Activated CD4-positive, alpha-beta T cell treated with anti-CD3 and anti-CD28 coated beads, Interleukin-2, amount 50 U/mL, for 16 hours (primary cell): ENCODE data around the gene PDK4.
"Not testable (repeated sequence)": the region's sequence is repeated elsewhere in the genome, so short reads cannot be mapped to it uniquely, and the experiment has no call there.

Source experiments
- DNase-seq: peaks from one replicate; pipeline ENCODE4 v3.0.0-alpha.2; 2020

The PDK4 gene

GRCh38 chr7:95558864-95559263 is 37.5 kb downstream of the PDK4 start:
- no peak for DNase-seq

- no peak for DNase-seq
Measured at GRCh38 chr7:95556777-95557176, 39.5 kb downstream of the PDK4 start.

GRCh38 chr7:95553939-95554338 is 42.4 kb downstream of the PDK4 start:
- DNase-seq: no peak

GRCh38 chr7:95552010-95552926 is 44.0 kb downstream of the PDK4 start:
- not testable (repeated sequence) for DNase-seq

- DNase-seq: no peak
Measured at GRCh38 chr7:95550546-95550945, 45.8 kb downstream of the PDK4 start.

GRCh38 chr7:95549818-95550529 is 46.3 kb downstream of the PDK4 start:
- DNase-seq: no peak

- no peak for DNase-seq
Measured at GRCh38 chr7:95547361-95548348, 48.7 kb downstream of the PDK4 start.

GRCh38 chr7:95546647-95547046 is 49.7 kb downstream of the PDK4 start:
- DNase-seq: no peak

GRCh38 chr7:95545673-95546072 is 50.6 kb downstream of the PDK4 start:
- no peak for DNase-seq

GRCh38 chr7:95545007-95545615 is 51.2 kb downstream of the PDK4 start:
- no peak for DNase-seq

GRCh38 chr7:95544171-95544570 is 52.1 kb downstream of the PDK4 start:
- DNase-seq: no peak

- DNase-seq: no peak
Measured at GRCh38 chr7:95543312-95543711, 53.0 kb downstream of the PDK4 start.

- no peak for DNase-seq
Measured at GRCh38 chr7:95540366-95540765, 56.0 kb downstream of the PDK4 start.

GRCh38 chr7:95539426-95539825 is 56.9 kb downstream of the PDK4 start:
- DNase-seq: no peak

- DNase-seq: no peak
Measured at GRCh38 chr7:95537468-95537867, 58.8 kb downstream of the PDK4 start.

GRCh38 chr7:95536656-95537311 is 59.5 kb downstream of the PDK4 start:
- DNase-seq: no peak

- no peak for DNase-seq
Measured at GRCh38 chr7:95535662-95536061, 60.7 kb downstream of the PDK4 start.

GRCh38 chr7:95534796-95535195 is 61.5 kb downstream of the PDK4 start:
- no peak for DNase-seq
